Measurements from ENCODE around the gene ATL3.

DNA sequence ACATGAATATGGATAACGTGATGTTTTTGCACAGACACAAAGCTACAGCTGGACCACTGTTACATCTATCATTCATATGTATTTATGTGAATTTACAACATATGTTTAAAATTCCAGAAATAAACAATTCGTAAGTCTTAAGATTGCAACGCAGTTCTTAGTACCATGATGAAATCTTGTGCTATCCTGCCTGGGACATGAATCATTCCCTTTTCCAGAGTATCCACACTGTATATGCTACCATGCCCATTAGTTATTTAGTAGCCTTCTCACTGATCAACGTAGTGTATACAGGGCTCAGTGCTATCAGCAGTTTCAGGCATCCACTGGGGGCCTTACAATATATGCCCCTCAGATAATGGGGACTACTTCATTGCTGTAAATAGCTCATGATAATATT lies 4.3 kb downstream of the ATL3 start:
- TF ChIP-seq, protein P1, sequence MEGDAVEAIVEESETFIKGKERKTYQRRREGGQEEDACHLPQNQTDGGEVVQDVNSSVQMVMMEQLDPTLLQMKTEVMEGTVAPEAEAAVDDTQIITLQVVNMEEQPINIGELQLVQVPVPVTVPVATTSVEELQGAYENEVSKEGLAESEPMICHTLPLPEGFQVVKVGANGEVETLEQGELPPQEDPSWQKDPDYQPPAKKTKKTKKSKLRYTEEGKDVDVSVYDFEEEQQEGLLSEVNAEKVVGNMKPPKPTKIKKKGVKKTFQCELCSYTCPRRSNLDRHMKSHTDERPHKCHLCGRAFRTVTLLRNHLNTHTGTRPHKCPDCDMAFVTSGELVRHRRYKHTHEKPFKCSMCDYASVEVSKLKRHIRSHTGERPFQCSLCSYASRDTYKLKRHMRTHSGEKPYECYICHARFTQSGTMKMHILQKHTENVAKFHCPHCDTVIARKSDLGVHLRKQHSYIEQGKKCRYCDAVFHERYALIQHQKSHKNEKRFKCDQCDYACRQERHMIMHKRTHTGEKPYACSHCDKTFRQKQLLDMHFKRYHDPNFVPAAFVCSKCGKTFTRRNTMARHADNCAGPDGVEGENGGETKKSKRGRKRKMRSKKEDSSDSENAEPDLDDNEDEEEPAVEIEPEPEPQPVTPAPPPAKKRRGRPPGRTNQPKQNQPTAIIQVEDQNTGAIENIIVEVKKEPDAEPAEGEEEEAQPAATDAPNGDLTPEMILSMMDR (IDR thresholded peaks at IDR 0.05; ENCODE audit: poor library complexity): no peak
- TF ChIP-seq EZH2 (IDR thresholded peaks at IDR 0.05; ENCODE audit: borderline replicate concordance): no peak
- no peak for TF ChIP-seq EZH2phosphoT487 (IDR thresholded peaks at IDR 0.05; ENCODE audit: low read depth, severe bottlenecking, unreplicated experiment)

Data from hepatocyte (in vitro differentiated cells).